Measurements from ENCODE around the gene PCDH9. TPM values are rescaled to one million over a fixed set of nuclear protein-coding genes. Genes with fewer than 3 reads are reported as not detected.

The PCDH9 gene
- total RNA-seq, 1 experiment from 2014 or later = 10.1 TPM

DNA sequence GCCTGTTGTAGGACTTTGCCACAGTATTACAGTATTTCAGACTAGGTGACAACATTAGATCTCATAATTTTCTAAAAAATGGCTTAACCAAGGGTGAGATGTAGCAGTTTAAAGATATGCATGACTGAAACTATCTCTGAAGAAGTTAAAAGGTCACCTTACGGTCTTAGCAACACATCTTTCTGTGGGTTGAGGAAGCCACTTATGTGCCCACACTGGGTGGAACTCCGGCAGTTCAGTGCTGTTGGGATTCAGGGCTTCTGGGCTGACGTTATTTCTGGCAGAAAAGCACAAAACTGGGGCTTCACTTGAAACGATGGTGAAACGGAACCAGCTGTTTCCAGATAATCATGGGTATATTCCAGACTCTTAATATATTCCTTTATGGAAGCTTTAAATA lies 697.3 kb downstream of the PCDH9 start:
- Mint-ChIP-seq H3K4me3 (ENCODE audit: unreplicated experiment) (no peak overlapping the region), H3K9me3 (ENCODE audit: unreplicated experiment) (no peaks in the 10 kb centered on the region), H3K4me1 (ENCODE audit: insufficient read depth, unreplicated experiment) (no peaks in the 10 kb centered on the region), H3K36me3 (ENCODE audit: insufficient read depth, unreplicated experiment) (no peaks in the 10 kb centered on the region), H3K27ac (ENCODE audit: low read depth, unreplicated experiment) (no peak overlapping the region), H3K27me3 (ENCODE audit: insufficient read depth, unreplicated experiment) (no peaks in the 10 kb centered on the region)
- no peak for DNase-seq (ENCODE audit: unreplicated experiment)
- intact Hi-C loops (cut with micrococcal nuclease) = no loop called here
- TF ChIP-seq, protein P1, sequence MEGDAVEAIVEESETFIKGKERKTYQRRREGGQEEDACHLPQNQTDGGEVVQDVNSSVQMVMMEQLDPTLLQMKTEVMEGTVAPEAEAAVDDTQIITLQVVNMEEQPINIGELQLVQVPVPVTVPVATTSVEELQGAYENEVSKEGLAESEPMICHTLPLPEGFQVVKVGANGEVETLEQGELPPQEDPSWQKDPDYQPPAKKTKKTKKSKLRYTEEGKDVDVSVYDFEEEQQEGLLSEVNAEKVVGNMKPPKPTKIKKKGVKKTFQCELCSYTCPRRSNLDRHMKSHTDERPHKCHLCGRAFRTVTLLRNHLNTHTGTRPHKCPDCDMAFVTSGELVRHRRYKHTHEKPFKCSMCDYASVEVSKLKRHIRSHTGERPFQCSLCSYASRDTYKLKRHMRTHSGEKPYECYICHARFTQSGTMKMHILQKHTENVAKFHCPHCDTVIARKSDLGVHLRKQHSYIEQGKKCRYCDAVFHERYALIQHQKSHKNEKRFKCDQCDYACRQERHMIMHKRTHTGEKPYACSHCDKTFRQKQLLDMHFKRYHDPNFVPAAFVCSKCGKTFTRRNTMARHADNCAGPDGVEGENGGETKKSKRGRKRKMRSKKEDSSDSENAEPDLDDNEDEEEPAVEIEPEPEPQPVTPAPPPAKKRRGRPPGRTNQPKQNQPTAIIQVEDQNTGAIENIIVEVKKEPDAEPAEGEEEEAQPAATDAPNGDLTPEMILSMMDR (IDR thresholded peaks at IDR 0.05; ENCODE audit: unreplicated experiment) = no peak
- POLR2A ChIA-PET = no interaction called here
- CTCF ChIA-PET = no interaction called here
- BruUV-seq (replicated peaks) = no TSS peak

DNA sequence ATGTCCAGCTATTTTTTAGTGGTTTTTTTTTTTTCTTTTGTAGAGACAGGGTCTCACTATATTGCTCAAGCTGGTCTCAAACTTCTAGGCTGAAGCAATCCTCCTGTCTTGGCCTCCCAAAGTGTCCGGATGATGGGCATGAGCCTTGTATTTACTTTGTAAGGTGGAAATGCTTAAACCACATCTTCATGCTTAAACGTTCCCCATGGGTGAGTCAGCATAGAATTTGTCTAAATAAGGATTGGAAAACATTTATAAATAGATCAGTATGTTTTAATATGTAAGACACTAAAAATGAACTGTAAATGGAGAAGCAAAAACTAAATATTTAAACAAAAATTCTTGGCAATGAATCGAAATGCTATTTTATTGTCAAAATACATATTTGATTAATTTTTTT lies 698.0 kb downstream of the PCDH9 start:
- H3K27ac Mint-ChIP-seq (ENCODE audit: low read depth, unreplicated experiment) = no peak overlapping the region

DNA sequence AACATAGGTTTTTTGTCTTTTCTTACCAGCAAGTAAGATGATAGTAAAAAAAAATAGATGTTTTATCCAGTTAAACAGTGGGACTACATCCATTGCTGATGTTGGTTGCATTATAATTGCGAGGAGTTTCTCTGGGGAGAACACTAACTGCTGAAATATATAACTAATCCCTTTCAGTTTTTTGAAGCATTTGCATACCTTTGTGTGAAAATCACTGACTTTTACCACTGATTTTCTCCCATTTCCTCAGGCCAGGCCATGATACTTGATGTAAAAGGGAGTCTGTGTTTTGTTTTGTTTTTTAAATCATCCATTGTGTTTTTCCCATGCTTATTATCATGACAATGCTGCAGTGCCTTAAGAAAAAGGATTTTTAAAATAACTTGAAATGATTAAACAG lies 699.5 kb downstream of the PCDH9 start:
- intact Hi-C loops (cut with micrococcal nuclease) = no loop called here
- POLR2A ChIA-PET = no interaction called here

More for the DNA sequence above, 698.0 kb downstream of the PCDH9 start:
- ChIA-PET POLR2A (no interaction called here), CTCF (no interaction called here)
- Mint-ChIP-seq H3K36me3 (ENCODE audit: insufficient read depth, unreplicated experiment) (no peaks in the 10 kb centered on the region), H3K27me3 (ENCODE audit: insufficient read depth, unreplicated experiment) (no peaks in the 10 kb centered on the region), H3K4me1 (ENCODE audit: insufficient read depth, unreplicated experiment) (no peaks in the 10 kb centered on the region), H3K9me3 (ENCODE audit: unreplicated experiment) (no peaks in the 10 kb centered on the region), H3K4me3 (ENCODE audit: unreplicated experiment) (no peak overlapping the region)
- peak; percentile 34 for DNase-seq (ENCODE audit: unreplicated experiment)
- BruUV-seq (replicated peaks) = no TSS peak
- intact Hi-C loops (cut with micrococcal nuclease) = no loop called here
- TF ChIP-seq, protein P1 (IDR thresholded peaks at IDR 0.05; ENCODE audit: unreplicated experiment) = no peak

DNA sequence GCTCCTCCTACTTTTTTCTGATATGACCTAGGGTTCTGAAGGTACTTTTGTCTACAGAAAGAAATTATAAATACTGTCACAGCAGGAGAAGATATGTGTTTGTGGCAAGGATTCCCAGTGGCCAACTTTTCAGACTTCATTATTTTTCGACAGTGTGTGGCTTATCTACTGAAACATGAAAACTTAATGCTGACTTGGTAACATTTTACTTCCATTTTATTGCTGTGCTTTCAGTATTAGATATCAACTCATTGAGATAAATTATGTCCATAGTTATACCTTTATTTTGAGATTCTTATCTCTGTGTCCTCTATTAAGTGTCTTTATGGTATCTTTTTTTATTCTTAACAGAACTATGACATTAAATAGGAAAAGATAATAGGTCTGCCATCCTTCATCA lies 700.0 kb downstream of the PCDH9 start:
- H3K9me3 Mint-ChIP-seq (ENCODE audit: unreplicated experiment) = no peaks in the 10 kb centered on the region
- TF ChIP-seq, protein P1 (IDR thresholded peaks at IDR 0.05; ENCODE audit: unreplicated experiment) = no peak
- intact Hi-C loops (cut with micrococcal nuclease) = no loop called here
- no peaks in the 10 kb centered on the region for H3K36me3 Mint-ChIP-seq (ENCODE audit: insufficient read depth, unreplicated experiment)
- no peak overlapping the region for H3K27ac Mint-ChIP-seq (ENCODE audit: low read depth, unreplicated experiment)
- DNase-seq (ENCODE audit: unreplicated experiment) = no peak
- BruUV-seq (replicated peaks) = no TSS peak
- POLR2A ChIA-PET = no interaction called here
- CTCF ChIA-PET = no interaction called here
- H3K4me3 Mint-ChIP-seq (ENCODE audit: unreplicated experiment) = no peak overlapping the region
- no peaks in the 10 kb centered on the region for H3K4me1 Mint-ChIP-seq (ENCODE audit: insufficient read depth, unreplicated experiment)
- H3K27me3 Mint-ChIP-seq (ENCODE audit: insufficient read depth, unreplicated experiment) = no peaks in the 10 kb centered on the region

More for the DNA sequence above, 699.5 kb downstream of the PCDH9 start:
- no TSS peak for BruUV-seq (replicated peaks)
- Mint-ChIP-seq H3K36me3 (ENCODE audit: insufficient read depth, unreplicated experiment) (no peaks in the 10 kb centered on the region), H3K4me3 (ENCODE audit: unreplicated experiment) (no peak overlapping the region), H3K4me1 (ENCODE audit: insufficient read depth, unreplicated experiment) (no peaks in the 10 kb centered on the region), H3K27ac (ENCODE audit: low read depth, unreplicated experiment) (no peak overlapping the region), H3K27me3 (ENCODE audit: insufficient read depth, unreplicated experiment) (no peaks in the 10 kb centered on the region), H3K9me3 (ENCODE audit: unreplicated experiment) (no peaks in the 10 kb centered on the region)
- TF ChIP-seq, protein P1 (IDR thresholded peaks at IDR 0.05; ENCODE audit: unreplicated experiment) = no peak
- CTCF ChIA-PET = no interaction called here
- DNase-seq (ENCODE audit: unreplicated experiment) = no peak

Measured in MCF 10A (cell line).